ENCODE results near the gene BMI1. TPM values are rescaled to one million over a fixed set of nuclear protein-coding genes. Genes with fewer than 3 reads are reported as not detected.

BMI1 gene
- total and polyA plus RNA-seq, 2 donors (not counting 1 experiment from before 2014, with no cell fraction given), result 18.0 to 83.8 TPM

DNA sequence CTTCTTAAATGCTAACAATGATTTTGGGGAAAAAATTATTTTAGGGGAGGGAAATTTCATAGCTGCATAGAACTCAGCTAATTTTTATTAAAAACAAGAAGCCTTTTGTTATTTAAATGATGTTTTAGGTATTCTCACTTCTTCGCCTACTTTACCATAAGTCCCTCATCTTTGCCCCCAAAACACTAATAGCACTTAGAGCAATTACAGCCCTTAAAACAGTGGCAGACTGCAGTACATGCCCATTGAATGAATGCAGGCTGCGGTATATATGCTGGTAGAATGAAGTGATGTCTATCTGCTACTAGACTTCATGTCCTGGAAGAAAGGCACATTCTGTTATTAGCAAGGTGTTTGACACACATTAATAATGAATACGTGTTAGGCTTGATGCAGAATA, 21.5 kb downstream of the BMI1 start:
- TF ChIP-seq EZH2 (IDR thresholded peaks at IDR 0.05; ENCODE audit: borderline replicate concordance, insufficient read depth, low read depth, low read length, poor library complexity, severe bottlenecking), result no peak
- TF ChIP-seq, protein P1, sequence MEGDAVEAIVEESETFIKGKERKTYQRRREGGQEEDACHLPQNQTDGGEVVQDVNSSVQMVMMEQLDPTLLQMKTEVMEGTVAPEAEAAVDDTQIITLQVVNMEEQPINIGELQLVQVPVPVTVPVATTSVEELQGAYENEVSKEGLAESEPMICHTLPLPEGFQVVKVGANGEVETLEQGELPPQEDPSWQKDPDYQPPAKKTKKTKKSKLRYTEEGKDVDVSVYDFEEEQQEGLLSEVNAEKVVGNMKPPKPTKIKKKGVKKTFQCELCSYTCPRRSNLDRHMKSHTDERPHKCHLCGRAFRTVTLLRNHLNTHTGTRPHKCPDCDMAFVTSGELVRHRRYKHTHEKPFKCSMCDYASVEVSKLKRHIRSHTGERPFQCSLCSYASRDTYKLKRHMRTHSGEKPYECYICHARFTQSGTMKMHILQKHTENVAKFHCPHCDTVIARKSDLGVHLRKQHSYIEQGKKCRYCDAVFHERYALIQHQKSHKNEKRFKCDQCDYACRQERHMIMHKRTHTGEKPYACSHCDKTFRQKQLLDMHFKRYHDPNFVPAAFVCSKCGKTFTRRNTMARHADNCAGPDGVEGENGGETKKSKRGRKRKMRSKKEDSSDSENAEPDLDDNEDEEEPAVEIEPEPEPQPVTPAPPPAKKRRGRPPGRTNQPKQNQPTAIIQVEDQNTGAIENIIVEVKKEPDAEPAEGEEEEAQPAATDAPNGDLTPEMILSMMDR (IDR thresholded peaks at IDR 0.05), result no peak

GRCh38 chr10:22343731-22344130, 22.8 kb downstream of the BMI1 start:
- H3K36me3 ChIP-seq (replicated peaks in 1 of 2; ENCODE audit: control extremely low read depth in 1 of 2, control insufficient read depth in 1 of 2, extremely low read depth in 1 of 2, insufficient read depth in 2 of 2, low read length in 1 of 2), result no peaks in the 10 kb centered on the region
- H2AFZ ChIP-seq (ENCODE audit: insufficient read depth, low read depth, low read length, poor library complexity, severe bottlenecking), result no peak overlapping the region
- ATAC-seq (ENCODE audit: low read depth) (no peak), DNase-seq (no peak)
- peaks cover 15 to 76% (median 62%) of the 10 kb centered on the region in 4 experiments for H3K27me3 ChIP-seq (replicated peaks in 1 of 4; ENCODE audit: control extremely low read depth in 1 of 4, control insufficient read depth in 3 of 4, insufficient read depth in 4 of 4, low read length in 3 of 4)
- H3K4me1 ChIP-seq (ENCODE audit: control insufficient read depth in 2 of 2, insufficient read depth in 2 of 2, low read length in 2 of 2), result peaks cover 24 to 47% of the 10 kb centered on the region in 2 donors
- ChIA-PET POLR2A (interaction anchor here (0.7 to 1.8 kb wide), 4 partner anchors 11 to 341 kb away, joined by 3 to 6 read pairs (median 4); partner anchors contain the start of genes COMMD3 and DNAJC1), CTCF (interaction anchor here (0.8 to 1.9 kb wide), 6 partner anchors 22 to 846 kb away, joined by 3 to 6 read pairs (median 4); partner anchors contain the start of genes BMI1 and DNAJC1)
- TF ChIP-seq, protein P1 (IDR thresholded peaks at IDR 0.05), result no peak
- TF ChIP-seq EZH2 (IDR thresholded peaks at IDR 0.05; ENCODE audit: borderline replicate concordance, insufficient read depth, low read depth, low read length, poor library complexity, severe bottlenecking), result no peak
- intact Hi-C loops (cut with micrococcal nuclease), result loop anchor here (2.0 kb wide), 2 partner anchors 93 to 131 kb away; no protein-coding TSS in a partner anchor
- H3K9me3 ChIP-seq (ENCODE audit: control extremely low read depth in 1 of 3, control insufficient read depth in 2 of 3, insufficient read depth in 1 of 3, low read length in 2 of 3), result peaks cover 8 to 14% (median 13%) of the 10 kb centered on the region in 3 donors
- no peaks in the 10 kb centered on the region for H4K20me1 ChIP-seq (ENCODE audit: control insufficient read depth, insufficient read depth, low read length, poor library complexity, severe bottlenecking)
- no CpG with 5 or more reads among the region's 3 CpGs for WGBS (ENCODE audit: insufficient coverage)
- Mint-ChIP-seq H3K4me1 (peaks cover 25% of the 10 kb centered on the region), H3K4me3 (no peak overlapping the region), H3K9me3 (ENCODE audit: insufficient read depth) (peaks cover 2% of the 10 kb centered on the region), H3K27ac (no peak overlapping the region), H3K27me3 (peaks cover 57% of the 10 kb centered on the region)
- no peaks in the 10 kb centered on the region for H3K79me2 ChIP-seq (ENCODE audit: control insufficient read depth, insufficient read depth, low read length)
- no peak overlapping the region for H3K9ac ChIP-seq (ENCODE audit: low read length)
- no peak overlapping the region for H3K4me3 ChIP-seq (ENCODE audit: control extremely low read depth in 1 of 5, extremely low read depth in 1 of 5, insufficient read depth in 1 of 5, low read depth in 2 of 5, low read length in 4 of 5)
- no peak overlapping the region for H3K4me2 ChIP-seq (replicated peaks; ENCODE audit: low read depth, low read length, poor library complexity, severe bottlenecking)
- no peak overlapping the region for H3K27ac ChIP-seq (ENCODE audit: low read length in 2 of 2)

More for the DNA sequence above, 21.5 kb downstream of the BMI1 start:
- H3K27me3 Mint-ChIP-seq, result peaks cover 67% of the 10 kb centered on the region
- no peaks in the 10 kb centered on the region for H4K20me1 ChIP-seq (ENCODE audit: control insufficient read depth, insufficient read depth, low read length, poor library complexity, severe bottlenecking)
- peak overlapping the region; percentile 49 for H3K4me3 Mint-ChIP-seq
- ATAC-seq (ENCODE audit: low read depth) (no peak), DNase-seq (peak; percentile 53)
- peaks cover 2% of the 10 kb centered on the region for H3K9me3 Mint-ChIP-seq (ENCODE audit: insufficient read depth)
- H3K36me3 ChIP-seq (replicated peaks in 1 of 2; ENCODE audit: control extremely low read depth in 1 of 2, control insufficient read depth in 1 of 2, extremely low read depth in 1 of 2, insufficient read depth in 2 of 2, low read length in 1 of 2), result no peaks in the 10 kb centered on the region
- peak overlapping the region; percentile 56 for H3K27ac Mint-ChIP-seq
- no peak overlapping the region for H3K9ac ChIP-seq (ENCODE audit: low read length)
- peaks cover 24 to 57% of the 10 kb centered on the region in 2 donors for H3K4me1 ChIP-seq (ENCODE audit: control insufficient read depth in 2 of 2, insufficient read depth in 2 of 2, low read length in 2 of 2)
- CTCF ChIA-PET, result interaction anchor here (1.4 to 1.5 kb wide), 2 partner anchors 339 to 349 kb away, joined by 3 read pairs; partner anchors contain the start of gene DNAJC1
- no peak overlapping the region for H3K4me3 ChIP-seq (ENCODE audit: control extremely low read depth in 1 of 5, extremely low read depth in 1 of 5, insufficient read depth in 1 of 5, low read depth in 2 of 5, low read length in 4 of 5)
- no CpG with 5 or more reads among the region's 3 CpGs for WGBS (ENCODE audit: insufficient coverage)
- POLR2A ChIA-PET, result interaction anchor here (1.0 kb wide), 1 partner anchor 37 kb away, joined by 3 read pairs; no protein-coding TSS in a partner anchor
- H3K27ac ChIP-seq (ENCODE audit: low read length in 2 of 2), result no peak overlapping the region
- intact Hi-C loops (cut with micrococcal nuclease), result loop anchor here (2.0 kb wide), 1 partner anchor 94 kb away; no protein-coding TSS in a partner anchor
- no peak overlapping the region for H3K4me2 ChIP-seq (replicated peaks; ENCODE audit: low read depth, low read length, poor library complexity, severe bottlenecking)
- H2AFZ ChIP-seq (ENCODE audit: insufficient read depth, low read depth, low read length, poor library complexity, severe bottlenecking), result no peak overlapping the region
- no peaks in the 10 kb centered on the region for H3K79me2 ChIP-seq (ENCODE audit: control insufficient read depth, insufficient read depth, low read length)
- peaks cover 25% of the 10 kb centered on the region for H3K4me1 Mint-ChIP-seq
- H3K27me3 ChIP-seq (replicated peaks in 1 of 4; ENCODE audit: control extremely low read depth in 1 of 4, control insufficient read depth in 3 of 4, insufficient read depth in 4 of 4, low read length in 3 of 4), result peaks cover 19 to 86% (median 73%) of the 10 kb centered on the region in 4 experiments
- peaks cover 9 to 15% (median 14%) of the 10 kb centered on the region in 3 donors for H3K9me3 ChIP-seq (ENCODE audit: control extremely low read depth in 1 of 3, control insufficient read depth in 2 of 3, insufficient read depth in 1 of 3, low read length in 2 of 3)

Data from B cell (primary cell).